GM12878 (cell line): ENCODE data around the gene FUT8.
A peak's percentile ranks its signal among the peaks of the same experiment; 100 is the strongest.

Experiments
- CBX3 ChIP-seq: fragments of 200-600 bp; sonication (generic); IDR thresholded peaks from 2 replicates; pipeline ENCODE4 v1.6.1; 2016; ENCODE audit warnings: low read depth, borderline replicate concordance
- CHD4 ChIP-seq: fragments of 200-600 bp; sonication (generic); IDR thresholded peaks from 2 replicates; pipeline ENCODE4 v1.6.1; 2016; ENCODE audit warnings: mild to moderate bottlenecking
- EED ChIP-seq: sonication (generic); IDR thresholded peaks from 2 replicates; pipeline ENCODE4 v1.6.1; 2016; ENCODE audit warnings: antibody characterized with exemption, low read depth
- EZH2 ChIP-seq: IDR thresholded peaks from 2 replicates; pipeline ENCODE4 v1.6.1; 2012; ENCODE audit warnings: low read depth, mild to moderate bottlenecking, control low read depth, inconsistent platforms, low read length, borderline replicate concordance; ENCODE audit not compliant: control insufficient read depth
- HDGF ChIP-seq: fragments of 450-650 bp; IDR thresholded peaks from 2 replicates; pipeline ENCODE4 v1.6.1; 2016; ENCODE audit warnings: antibody characterized with exemption
- POLR2AphosphoS2 ChIP-seq: IDR thresholded peaks from 2 replicates; pipeline ENCODE4 v1.6.1; 2011; ENCODE audit warnings: low read depth, mild to moderate bottlenecking, low read length, improper control_type of control experiment, moderate library complexity
- SRF ChIP-seq, 2 experiments: IDR thresholded peaks; 2 replicates each; pipeline ENCODE4 v1.6.1; 2011; ENCODE audit warnings: low read depth in 2 of 2, low read length in 2 of 2, mild to moderate bottlenecking in 1 of 2, moderate library complexity in 1 of 2
- TF ChIP-seq, protein P1 (sequence below), 3 experiments: IDR thresholded peaks in 2 of 3; conservative IDR thresholded peaks in 1 of 3; 2 replicates each; pipeline ENCODE4 v1.5.1; 2011; ENCODE audit warnings: low read depth in 3 of 3, low read length in 3 of 3, mild to moderate bottlenecking in 3 of 3, control low read depth in 2 of 3, moderate library complexity in 2 of 3, inconsistent platforms in 1 of 3, mixed read lengths in 1 of 3; ENCODE audit not compliant: control insufficient read depth in 2 of 3, insufficient read depth in 1 of 3; ENCODE audit errors: extremely low read depth in 1 of 3
- TF ChIP-seq, protein P2 (sequence below): IDR thresholded peaks from 2 replicates; pipeline ENCODE4 v1.6.1; 2012; ENCODE audit warnings: mild to moderate bottlenecking, low read depth, low read length
- TF ChIP-seq, protein P3 (sequence below): fragments of 450-650 bp; IDR thresholded peaks from 2 replicates; pipeline ENCODE4 v1.6.1; 2017; ENCODE audit warnings: mild to moderate bottlenecking

- TF ChIP-seq EZH2 (no peak), CHD4 (no peak), HDGF (no peak), POLR2AphosphoS2 (no peak), CBX3 (no peak), SRF (IDR thresholded peaks at IDR 0.05; ENCODE audit: low read depth in 2 of 2, low read length in 2 of 2) (no peak), EED (peak; percentile 29; the same call in 1 of the 2 replicates)
- TF ChIP-seq, protein P1, sequence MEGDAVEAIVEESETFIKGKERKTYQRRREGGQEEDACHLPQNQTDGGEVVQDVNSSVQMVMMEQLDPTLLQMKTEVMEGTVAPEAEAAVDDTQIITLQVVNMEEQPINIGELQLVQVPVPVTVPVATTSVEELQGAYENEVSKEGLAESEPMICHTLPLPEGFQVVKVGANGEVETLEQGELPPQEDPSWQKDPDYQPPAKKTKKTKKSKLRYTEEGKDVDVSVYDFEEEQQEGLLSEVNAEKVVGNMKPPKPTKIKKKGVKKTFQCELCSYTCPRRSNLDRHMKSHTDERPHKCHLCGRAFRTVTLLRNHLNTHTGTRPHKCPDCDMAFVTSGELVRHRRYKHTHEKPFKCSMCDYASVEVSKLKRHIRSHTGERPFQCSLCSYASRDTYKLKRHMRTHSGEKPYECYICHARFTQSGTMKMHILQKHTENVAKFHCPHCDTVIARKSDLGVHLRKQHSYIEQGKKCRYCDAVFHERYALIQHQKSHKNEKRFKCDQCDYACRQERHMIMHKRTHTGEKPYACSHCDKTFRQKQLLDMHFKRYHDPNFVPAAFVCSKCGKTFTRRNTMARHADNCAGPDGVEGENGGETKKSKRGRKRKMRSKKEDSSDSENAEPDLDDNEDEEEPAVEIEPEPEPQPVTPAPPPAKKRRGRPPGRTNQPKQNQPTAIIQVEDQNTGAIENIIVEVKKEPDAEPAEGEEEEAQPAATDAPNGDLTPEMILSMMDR (IDR thresholded peaks at IDR 0.05 in 2 of 3, conservative IDR thresholded peaks at IDR 0.05 in 1 of 3; ENCODE audit: control insufficient read depth in 2 of 3, extremely low read depth in 1 of 3, insufficient read depth in 1 of 3, low read depth in 3 of 3, low read length in 3 of 3), result no peak
- TF ChIP-seq, protein P2, sequence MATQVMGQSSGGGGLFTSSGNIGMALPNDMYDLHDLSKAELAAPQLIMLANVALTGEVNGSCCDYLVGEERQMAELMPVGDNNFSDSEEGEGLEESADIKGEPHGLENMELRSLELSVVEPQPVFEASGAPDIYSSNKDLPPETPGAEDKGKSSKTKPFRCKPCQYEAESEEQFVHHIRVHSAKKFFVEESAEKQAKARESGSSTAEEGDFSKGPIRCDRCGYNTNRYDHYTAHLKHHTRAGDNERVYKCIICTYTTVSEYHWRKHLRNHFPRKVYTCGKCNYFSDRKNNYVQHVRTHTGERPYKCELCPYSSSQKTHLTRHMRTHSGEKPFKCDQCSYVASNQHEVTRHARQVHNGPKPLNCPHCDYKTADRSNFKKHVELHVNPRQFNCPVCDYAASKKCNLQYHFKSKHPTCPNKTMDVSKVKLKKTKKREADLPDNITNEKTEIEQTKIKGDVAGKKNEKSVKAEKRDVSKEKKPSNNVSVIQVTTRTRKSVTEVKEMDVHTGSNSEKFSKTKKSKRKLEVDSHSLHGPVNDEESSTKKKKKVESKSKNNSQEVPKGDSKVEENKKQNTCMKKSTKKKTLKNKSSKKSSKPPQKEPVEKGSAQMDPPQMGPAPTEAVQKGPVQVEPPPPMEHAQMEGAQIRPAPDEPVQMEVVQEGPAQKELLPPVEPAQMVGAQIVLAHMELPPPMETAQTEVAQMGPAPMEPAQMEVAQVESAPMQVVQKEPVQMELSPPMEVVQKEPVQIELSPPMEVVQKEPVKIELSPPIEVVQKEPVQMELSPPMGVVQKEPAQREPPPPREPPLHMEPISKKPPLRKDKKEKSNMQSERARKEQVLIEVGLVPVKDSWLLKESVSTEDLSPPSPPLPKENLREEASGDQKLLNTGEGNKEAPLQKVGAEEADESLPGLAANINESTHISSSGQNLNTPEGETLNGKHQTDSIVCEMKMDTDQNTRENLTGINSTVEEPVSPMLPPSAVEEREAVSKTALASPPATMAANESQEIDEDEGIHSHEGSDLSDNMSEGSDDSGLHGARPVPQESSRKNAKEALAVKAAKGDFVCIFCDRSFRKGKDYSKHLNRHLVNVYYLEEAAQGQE, result no peak
- TF ChIP-seq, protein P3, sequence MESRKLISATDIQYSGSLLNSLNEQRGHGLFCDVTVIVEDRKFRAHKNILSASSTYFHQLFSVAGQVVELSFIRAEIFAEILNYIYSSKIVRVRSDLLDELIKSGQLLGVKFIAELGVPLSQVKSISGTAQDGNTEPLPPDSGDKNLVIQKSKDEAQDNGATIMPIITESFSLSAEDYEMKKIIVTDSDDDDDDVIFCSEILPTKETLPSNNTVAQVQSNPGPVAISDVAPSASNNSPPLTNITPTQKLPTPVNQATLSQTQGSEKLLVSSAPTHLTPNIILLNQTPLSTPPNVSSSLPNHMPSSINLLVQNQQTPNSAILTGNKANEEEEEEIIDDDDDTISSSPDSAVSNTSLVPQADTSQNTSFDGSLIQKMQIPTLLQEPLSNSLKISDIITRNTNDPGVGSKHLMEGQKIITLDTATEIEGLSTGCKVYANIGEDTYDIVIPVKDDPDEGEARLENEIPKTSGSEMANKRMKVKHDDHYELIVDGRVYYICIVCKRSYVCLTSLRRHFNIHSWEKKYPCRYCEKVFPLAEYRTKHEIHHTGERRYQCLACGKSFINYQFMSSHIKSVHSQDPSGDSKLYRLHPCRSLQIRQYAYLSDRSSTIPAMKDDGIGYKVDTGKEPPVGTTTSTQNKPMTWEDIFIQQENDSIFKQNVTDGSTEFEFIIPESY, result no peak
Measured at GRCh38 chr14:65366802-65367565, 45.5 kb upstream of the FUT8 start.
